H1 (cell line): ENCODE data around the gene SCGN. TPM values are rescaled to one million over a fixed set of nuclear protein-coding genes. Genes with fewer than 3 reads are reported as not detected.

Experiments used
- CTCF ChIA-PET: fragments of 300-600 bp; sonication (Branson Sonifier 250); formaldehyde crosslinking; loops from one replicate; lab custom pipeline; 2021; ENCODE audit not compliant: partially characterized antibody; lab: Charles Lee
- POLR2A ChIA-PET: fragments of 300-600 bp; sonication (Branson Sonifier 250); formaldehyde crosslinking; loops from one replicate; lab custom pipeline; 2021; ENCODE audit warnings: inconsistent platforms; ENCODE audit not compliant: partially characterized antibody; lab: Charles Lee
- DNase-seq, 2 experiments: peaks; one replicate each; pipeline versions ENCODE4 v3.0.0 to v3.0.0-alpha.2; 2010 to 2022; ENCODE audit warnings: low spot score in 2 of 2, low read depth in 1 of 2, mixed read lengths in 1 of 2
- FAIRE-seq: peaks from 2 replicates; lab custom pipeline; 2011; peaks lifted over from hg19 to GRCh38; lab: Jason Lieb, UNC
- H2AFZ ChIP-seq: 2 replicates; pipeline ENCODE4 v1.8.1; 2012; ENCODE audit warnings: low read length, inconsistent platforms
- H2AK5ac ChIP-seq: 2 replicates; pipeline ENCODE4 v1.6.1; 2013; ENCODE audit warnings: low read depth, low read length
- H2BK120ac ChIP-seq: replicated peaks from 2 replicates; pipeline ENCODE3; 2013; ENCODE audit warnings: low read depth, low read length, inconsistent platforms
- H2BK12ac ChIP-seq: 2 replicates; pipeline ENCODE4 v1.6.1; 2013; ENCODE audit warnings: low read depth, low read length
- H2BK15ac ChIP-seq: 2 replicates; pipeline ENCODE4 v1.6.1; 2013; ENCODE audit warnings: low read length
- H2BK20ac ChIP-seq: 2 replicates; pipeline ENCODE4 v1.6.1; 2013; ENCODE audit warnings: low read length
- H2BK5ac ChIP-seq: 2 replicates; pipeline ENCODE4 v1.6.1; 2013; ENCODE audit warnings: low read depth, low read length
- H3K14ac ChIP-seq: 2 replicates; pipeline ENCODE4 v1.6.1; 2013; ENCODE audit warnings: inconsistent platforms; ENCODE audit not compliant: insufficient read length
- H3K18ac ChIP-seq: 2 replicates; pipeline ENCODE4 v1.6.1; 2013; ENCODE audit warnings: low read length; ENCODE audit errors: extremely low read depth
- H3K23ac ChIP-seq: 2 replicates; pipeline ENCODE4 v1.6.1; 2013; ENCODE audit warnings: inconsistent platforms; ENCODE audit not compliant: insufficient read length
- H3K23me2 ChIP-seq: 2 replicates; pipeline ENCODE4 v1.6.1; 2013; ENCODE audit warnings: low read depth, low read length
- H3K27ac ChIP-seq: 2 replicates; pipeline ENCODE4 v1.6.1; 2011; ENCODE audit warnings: low read depth, low read length, inconsistent platforms
- H3K27me3 ChIP-seq, 4 experiments: replicated peaks in 1 of 4; 1 replicate in 1 of 4; 2 replicates in 3 of 4; pipeline versions ENCODE4 v1.6.1 to v1.8.1; 2011 to 2013; ENCODE audit warnings: low read length in 3 of 4, mild to moderate bottlenecking in 3 of 4, inconsistent platforms in 2 of 4, mixed read lengths in 2 of 4, moderate library complexity in 1 of 4; ENCODE audit not compliant: control insufficient read depth in 3 of 4, insufficient read depth in 3 of 4; ENCODE audit errors: extremely low read depth in 1 of 4
- H3K36me3 ChIP-seq, 4 experiments: 2 replicates each; pipeline versions ENCODE4 v1.6.1 to v1.8.1; 2011 to 2013; ENCODE audit warnings: mild to moderate bottlenecking in 4 of 4, low read length in 3 of 4, moderate library complexity in 2 of 4, control low read depth in 1 of 4, inconsistent platforms in 1 of 4; ENCODE audit not compliant: insufficient read depth in 4 of 4, control insufficient read depth in 2 of 4
- H3K4ac ChIP-seq: replicated peaks from 2 replicates; pipeline ENCODE3; 2013; ENCODE audit warnings: low read length, low read depth, mixed read lengths, inconsistent platforms; ENCODE audit not compliant: insufficient read length
- H3K4me1 ChIP-seq, 4 experiments: replicated peaks in 1 of 4; 1 replicate in 1 of 4; 2 replicates in 3 of 4; pipeline versions ENCODE4 v1.6.1 to v1.8.1; 2011 to 2013; ENCODE audit warnings: low read length in 3 of 4, inconsistent platforms in 2 of 4, mixed read lengths in 1 of 4; ENCODE audit not compliant: insufficient read depth in 4 of 4, control insufficient read depth in 3 of 4
- H3K4me2 ChIP-seq, 2 experiments: 2 replicates each; pipeline versions ENCODE4 v1.6.1 to v1.8.1; 2011 to 2013; ENCODE audit warnings: low read depth in 2 of 2, low read length in 2 of 2, control low read depth in 1 of 2, inconsistent platforms in 1 of 2, mild to moderate bottlenecking in 1 of 2; ENCODE audit not compliant: insufficient read depth in 1 of 2
- H3K4me3 ChIP-seq, 4 experiments: fragments of 200-600, 300-600 bp in 1 of 4; sonication (generic), shearing (Covaris generic), sonication (Bioruptor Twin) in 1 of 4; 2 replicates each; pipeline versions ENCODE4 v1.5.1 to v1.8.1; 2011 to 2016; ENCODE audit warnings: low read length in 4 of 4, low read depth in 3 of 4, control low read depth in 2 of 4, inconsistent platforms in 2 of 4, mild to moderate bottlenecking in 2 of 4, mixed read lengths in 1 of 4, moderate library complexity in 1 of 4; ENCODE audit not compliant: insufficient read depth in 2 of 4; ENCODE audit errors: extremely low read depth in 1 of 4
- H3K56ac ChIP-seq: replicated peaks from 2 replicates; pipeline ENCODE3; 2013; ENCODE audit warnings: low read depth, mild to moderate bottlenecking, mixed read lengths, low read length, inconsistent platforms; ENCODE audit not compliant: insufficient read length
- H3K79me1 ChIP-seq: 2 replicates; pipeline ENCODE4 v1.6.1; 2013; ENCODE audit warnings: low read depth, low read length, control low read depth
- H3K79me2 ChIP-seq, 2 experiments: 2 replicates each; pipeline versions ENCODE4 v1.6.1 to v1.8.1; 2012 to 2013; ENCODE audit warnings: low read length in 2 of 2, mild to moderate bottlenecking in 2 of 2, inconsistent platforms in 1 of 2; ENCODE audit not compliant: insufficient read depth in 2 of 2, control insufficient read depth in 1 of 2
- H3K9ac ChIP-seq, 4 experiments: replicated peaks in 1 of 4; 1 replicate in 1 of 4; 2 replicates in 3 of 4; pipeline versions ENCODE4 v1.6.1 to v1.8.1; 2011 to 2013; ENCODE audit warnings: low read depth in 3 of 4, low read length in 3 of 4, control low read depth in 2 of 4, mild to moderate bottlenecking in 2 of 4, moderate library complexity in 2 of 4, inconsistent platforms in 1 of 4; ENCODE audit errors: extremely low read depth in 1 of 4
- H3K9me3 ChIP-seq, 2 experiments: 2 replicates each; pipeline versions ENCODE4 v1.6.1 to v1.8.1; 2012 to 2013; ENCODE audit warnings: mild to moderate bottlenecking in 2 of 2, moderate library complexity in 2 of 2, control low read depth in 1 of 2, inconsistent platforms in 1 of 2, low read depth in 1 of 2, low read length in 1 of 2, mixed read lengths in 1 of 2; ENCODE audit not compliant: insufficient read depth in 2 of 2
- H4K20me1 ChIP-seq, 2 experiments: replicated peaks in 1 of 2; 2 replicates each; pipeline versions ENCODE3 to v1.8.1; 2011 to 2013; ENCODE audit warnings: inconsistent platforms in 2 of 2, low read length in 2 of 2, mild to moderate bottlenecking in 1 of 2; ENCODE audit not compliant: insufficient read depth in 2 of 2, control insufficient read depth in 1 of 2
- H4K5ac ChIP-seq: 2 replicates; pipeline ENCODE4 v1.6.1; 2013; ENCODE audit warnings: low read length, low read depth, mixed read lengths, inconsistent platforms; ENCODE audit not compliant: insufficient read length
- H4K8ac ChIP-seq: 2 replicates; pipeline ENCODE4 v1.8.0; 2013; ENCODE audit warnings: mild to moderate bottlenecking, moderate library complexity, low read length, inconsistent platforms; ENCODE audit not compliant: insufficient read depth; ENCODE audit errors: extremely low read depth
- H4K91ac ChIP-seq: replicated peaks from 2 replicates; pipeline ENCODE3; 2013; ENCODE audit warnings: low read length, mixed read lengths, inconsistent platforms; ENCODE audit not compliant: insufficient read length
- EGR1 ChIP-seq: IDR thresholded peaks from 2 replicates; pipeline ENCODE4 v1.6.1; 2011; ENCODE audit warnings: low read depth, low read length, borderline replicate concordance
- EP300 ChIP-seq, 2 experiments: IDR thresholded peaks; 1 replicate in 1 of 2; 2 replicates in 1 of 2; pipeline ENCODE4 v1.6.1; 2011 to 2012; ENCODE audit warnings: low read depth in 2 of 2, low read length in 2 of 2, mild to moderate bottlenecking in 2 of 2, borderline replicate concordance in 1 of 2, inconsistent platforms in 1 of 2, moderate library complexity in 1 of 2
- EZH2 ChIP-seq: fragments of 200-600 bp; sonication (generic); IDR thresholded peaks from 2 replicates; pipeline ENCODE4 v1.7.1; 2012; ENCODE audit warnings: low read depth, mild to moderate bottlenecking, moderate library complexity, low read length, inconsistent platforms; ENCODE audit not compliant: severe bottlenecking
- FOSL1 ChIP-seq: IDR thresholded peaks from 2 replicates; pipeline ENCODE4 v1.6.1; 2011; ENCODE audit warnings: mild to moderate bottlenecking, low read depth, low read length, moderate library complexity; ENCODE audit not compliant: insufficient read depth
- GABPA ChIP-seq: IDR thresholded peaks from 2 replicates; pipeline ENCODE4 v1.6.1; 2011; ENCODE audit warnings: mild to moderate bottlenecking, low read length, moderate library complexity, borderline replicate concordance; ENCODE audit not compliant: insufficient read depth
- GTF2F1 ChIP-seq: IDR thresholded peaks from 2 replicates; pipeline ENCODE4 v1.6.1; 2012; ENCODE audit warnings: low read depth, low read length, improper control_type of control experiment, borderline replicate concordance
- JUN ChIP-seq: IDR thresholded peaks from 2 replicates; pipeline ENCODE4 v1.6.1; 2011; ENCODE audit warnings: low read depth, mild to moderate bottlenecking, improper control_type of control experiment, low read length
- JUND ChIP-seq: IDR thresholded peaks from 2 replicates; pipeline ENCODE4 v1.6.1; 2011; ENCODE audit warnings: mild to moderate bottlenecking, improper control_type of control experiment, low read length
- KDM4A ChIP-seq: IDR thresholded peaks from one replicate; pipeline ENCODE4 v1.7.1; 2012; ENCODE audit warnings: low read depth, mild to moderate bottlenecking, moderate library complexity, low read length, inconsistent platforms; ENCODE audit not compliant: severe bottlenecking
- POLR2A ChIP-seq, 2 experiments: IDR thresholded peaks; 1 replicate in 1 of 2; 2 replicates in 1 of 2; pipeline ENCODE4 v1.6.1; 2011; ENCODE audit warnings: low read depth in 2 of 2, low read length in 2 of 2, mild to moderate bottlenecking in 2 of 2; ENCODE audit errors: control extremely low read depth in 1 of 2
- SP1 ChIP-seq: IDR thresholded peaks from 2 replicates; pipeline ENCODE4 v1.6.1; 2011; ENCODE audit warnings: low read depth, low read length
- TBP ChIP-seq: IDR thresholded peaks from 2 replicates; pipeline ENCODE4 v1.6.1; 2011; ENCODE audit warnings: low read depth, low read length, improper control_type of control experiment
- TCF12 ChIP-seq: IDR thresholded peaks from 2 replicates; pipeline ENCODE4 v1.6.1; 2011; ENCODE audit warnings: low read depth, mild to moderate bottlenecking, low read length
- WGBS, 2 experiments: shearing (Covaris generic) in 1 of 2; methylation state at CpG; one replicate each; pipeline versions ENCODE4 v1.1.6 to v1.1.7; 2013 to 2015; ENCODE audit warnings: low lambda C conversion rate in 2 of 2, mixed read lengths in 2 of 2, inconsistent platforms in 1 of 2, low coverage in 1 of 2, missing lambda C conversion rate in 1 of 2; ENCODE audit not compliant: insufficient replicate concordance in 2 of 2, insufficient coverage in 1 of 2, insufficient read length in 1 of 2; ENCODE audit errors: extremely low coverage in 1 of 2, missing lambda C conversion rate in 1 of 2; 5-methylcytosine and 5-hydroxymethylcytosine counted together
- polyA plus RNA-seq, 7 experiments: library from polyadenylated mRNA; depleted of rRNA in 3 of 7; stranded (reverse) in 5 of 7; unstranded in 2 of 7; fragments of >200 nt in 5 of 7; fragments of 200-250 nt in 2 of 7; gene quantifications; 1 replicate in 5 of 7; 2 replicates in 1 of 7; 4 replicates in 1 of 7; pipeline versions ENCODE4 v1.2.1 to v1.2.3, GENCODE V29; 2011 to 2013; ENCODE audit warnings: missing spikeins in 2 of 7, mixed read lengths in 2 of 7
- total RNA-seq: library from RNA; stranded (reverse); fragmentation: NEBNext Ultra II Directional; extraction: Animal tissue kit (Norgen Biotek cat#: 25700); gene quantifications from 2 replicates; pipeline ENCODE4 v1.2.1, GENCODE V29; 2021
- TF ChIP-seq, protein P1 (sequence below): IDR thresholded peaks from 2 replicates; pipeline ENCODE4 v1.6.1; 2012; ENCODE audit warnings: inconsistent platforms

SCGN gene
- total and polyA plus RNA-seq, 2 of the 8 experiments (the other 6 are each of a cell fraction or from before 2014, with no cell fraction given) = not detected

- H3K9ac ChIP-seq = no peak overlapping the region
- CTCF ChIA-PET = interaction anchor here (1.2 kb wide), 1 partner anchor 11 kb away, joined by 3 read pairs; no protein-coding TSS in a partner anchor
- TF ChIP-seq FOSL1 (no peak), EGR1 (no peak), EZH2 (no peak), GTF2F1 (no peak), SP1 (no peak), GABPA (no peak), POLR2A (IDR thresholded peaks at IDR 0.05; ENCODE audit: control extremely low read depth in 1 of 2, low read depth in 2 of 2, low read length in 2 of 2) (no peak), TBP (no peak), KDM4A (no peak), EP300 (IDR thresholded peaks at IDR 0.05; ENCODE audit: borderline replicate concordance in 1 of 2, low read depth in 2 of 2, low read length in 2 of 2) (no peak), TCF12 (no peak), JUND (no peak), JUN (no peak)
- TF ChIP-seq, protein P1, sequence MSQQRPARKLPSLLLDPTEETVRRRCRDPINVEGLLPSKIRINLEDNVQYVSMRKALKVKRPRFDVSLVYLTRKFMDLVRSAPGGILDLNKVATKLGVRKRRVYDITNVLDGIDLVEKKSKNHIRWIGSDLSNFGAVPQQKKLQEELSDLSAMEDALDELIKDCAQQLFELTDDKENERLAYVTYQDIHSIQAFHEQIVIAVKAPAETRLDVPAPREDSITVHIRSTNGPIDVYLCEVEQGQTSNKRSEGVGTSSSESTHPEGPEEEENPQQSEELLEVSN = no peak
These were observed 39.3 kb upstream of the SCGN start for GRCh38 chr6:25612666-25613065.

More at GRCh38 chr6:25612666-25613065, 39.3 kb upstream of the SCGN start:
- Histone ChIP-seq H4K91ac (no peak overlapping the region), H3K27me3 (peaks cover 0 to 1% (median 0%) of the 10 kb centered on the region in 4 experiments; a peak in 1 of 7 replicates), H3K23ac (no peak overlapping the region), H2BK20ac (no peak overlapping the region), H4K5ac (no peak overlapping the region), H3K14ac (no peak overlapping the region), H2BK15ac (no peak overlapping the region), H2AK5ac (no peak overlapping the region), H3K4me2 (no peak overlapping the region), H3K56ac (no peak overlapping the region), H2BK120ac (no peak overlapping the region), H2BK12ac (no peak overlapping the region), H3K36me3 (peaks cover 0 to 7% (median 3%) of the 10 kb centered on the region in 4 experiments; a peak in 3 of 8 replicates), H3K9me3 (no peaks in the 10 kb centered on the region), H3K79me2 (no peaks in the 10 kb centered on the region), H2AFZ (no peak overlapping the region), H3K4me3 (no peak overlapping the region), H3K27ac (no peak overlapping the region), H3K18ac (no peak overlapping the region), H2BK5ac (no peak overlapping the region), H3K23me2 (no peaks in the 10 kb centered on the region), H3K79me1 (no peaks in the 10 kb centered on the region), H4K8ac (no peak overlapping the region), H3K4ac (no peak overlapping the region), H3K4me1 (no peaks in the 10 kb centered on the region), H4K20me1 (no peaks in the 10 kb centered on the region)
- 90% methylated on average over 3 of the region's 3 CpGs; no CpG with 5 or more reads in 1 of the 2 experiments for WGBS, 2 experiments
- POLR2A ChIA-PET = no interaction called here
- DNase-seq (no peak), FAIRE-seq (no peak)
